Large intestine (tissue), 3 donors: ENCODE measurements around the gene OBSCN. TPM values are rescaled to one million over a fixed set of nuclear protein-coding genes. Genes with fewer than 3 reads are reported as not detected.

Source experiments
- DNase-seq, 2 donors: peaks; one replicate each; pipeline versions ENCODE4 v3.0.0 to v3.0.0-alpha.2; 2013
- H3K27ac ChIP-seq: one replicate; pipeline ENCODE4 v1.5.1; 2013; ENCODE audit warnings: low read length
- H3K27me3 ChIP-seq: 2 replicates; pipeline ENCODE4 v1.6.1; 2013; ENCODE audit warnings: low read length; ENCODE audit not compliant: control insufficient read depth, insufficient read depth
- H3K36me3 ChIP-seq: 2 replicates; pipeline ENCODE4 v1.6.1; 2013; ENCODE audit warnings: low read length; ENCODE audit not compliant: control insufficient read depth, insufficient read depth
- H3K4me1 ChIP-seq: one replicate; pipeline ENCODE4 v1.6.1; 2013; ENCODE audit warnings: low read length; ENCODE audit not compliant: control insufficient read depth, insufficient read depth
- H3K4me3 ChIP-seq: one replicate; pipeline ENCODE4 v1.5.1; 2013; ENCODE audit warnings: low read length
- H3K9me3 ChIP-seq: one replicate; pipeline ENCODE4 v1.6.1; 2013; ENCODE audit warnings: mild to moderate bottlenecking, low read depth, low read length, moderate library complexity; ENCODE audit not compliant: control insufficient read depth
- WGBS: methylation state at CpG from one replicate; pipeline ENCODE4 v1.1.5; 2013; ENCODE audit warnings: low lambda C conversion rate; ENCODE audit not compliant: insufficient coverage; 5-methylcytosine and 5-hydroxymethylcytosine counted together
- polyA plus RNA-seq: library from polyadenylated mRNA; unstranded; fragments of 120-200 nt; gene quantifications from one replicate; pipeline ENCODE4 v1.2.1, GENCODE V29; 2013

The OBSCN gene
- polyA plus RNA-seq, 1 donor = 58.9 TPM

DNA sequence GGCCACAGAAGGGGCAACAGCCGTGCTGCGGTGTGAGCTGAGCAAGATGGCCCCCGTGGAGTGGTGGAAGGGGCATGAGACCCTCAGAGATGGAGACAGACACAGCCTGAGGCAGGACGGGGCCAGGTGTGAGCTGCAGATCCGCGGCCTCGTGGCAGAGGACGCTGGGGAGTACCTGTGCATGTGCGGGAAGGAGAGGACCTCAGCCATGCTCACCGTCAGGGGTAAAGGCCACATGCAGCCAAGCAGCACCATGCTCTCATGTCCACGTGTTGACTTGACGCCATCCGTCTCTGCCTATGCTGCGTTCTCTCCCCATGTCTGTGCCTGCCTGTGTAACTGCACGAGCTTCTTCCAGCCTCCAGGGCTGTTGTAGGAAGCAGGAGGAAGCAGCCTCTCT is 85.5 kb downstream of the OBSCN start:
- H3K27me3 ChIP-seq = no peaks in the 10 kb centered on the region
- no CpG with 5 or more reads among the region's 15 CpGs for WGBS
- DNase-seq = no peak
- no peak overlapping the region for H3K4me3 ChIP-seq
- H3K9me3 ChIP-seq = peaks cover 3% of the 10 kb centered on the region
- H3K4me1 ChIP-seq = no peaks in the 10 kb centered on the region
- H3K36me3 ChIP-seq = peaks cover 9% of the 10 kb centered on the region
- H3K27ac ChIP-seq = no peak overlapping the region

DNA sequence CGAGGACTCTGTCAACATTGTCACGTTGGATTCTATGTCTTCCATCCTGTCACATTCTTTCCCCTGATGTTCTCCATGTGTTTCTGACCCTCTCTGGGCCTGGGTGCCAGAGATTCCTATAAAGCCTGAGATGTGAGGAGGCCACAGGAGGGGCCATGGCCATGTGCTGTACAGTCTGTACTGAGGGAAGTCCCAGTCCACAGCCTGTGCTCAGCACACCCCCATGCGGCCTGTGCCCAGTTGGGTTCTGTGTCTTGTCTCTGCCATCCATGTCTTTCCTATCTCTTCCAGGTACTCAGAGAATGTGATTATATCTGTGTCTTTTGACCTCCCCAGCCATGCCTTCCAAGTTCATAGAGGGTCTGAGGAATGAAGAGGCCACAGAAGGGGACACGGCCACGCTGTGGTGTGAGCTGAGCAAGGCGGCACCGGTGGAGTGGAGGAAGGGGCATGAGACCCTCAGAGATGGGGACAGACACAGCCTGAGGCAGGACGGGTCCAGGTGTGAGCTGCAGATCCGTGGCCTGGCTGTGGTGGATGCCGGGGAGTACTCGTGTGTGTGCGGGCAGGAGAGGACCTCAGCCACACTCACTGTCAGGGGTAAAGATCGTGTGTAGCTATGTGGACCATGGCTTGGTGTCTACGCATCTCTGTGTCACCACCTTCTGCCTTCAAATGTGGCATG is 86.1 kb downstream of the OBSCN start:
- Histone ChIP-seq H3K27ac (no peak overlapping the region), H3K4me1 (no peaks in the 10 kb centered on the region), H3K9me3 (peaks cover 3% of the 10 kb centered on the region), H3K27me3 (no peaks in the 10 kb centered on the region), H3K36me3 (peaks cover 10% of the 10 kb centered on the region), H3K4me3 (no peak overlapping the region)
- no CpG with 5 or more reads among the region's 14 CpGs for WGBS
- no peak for DNase-seq

DNA sequence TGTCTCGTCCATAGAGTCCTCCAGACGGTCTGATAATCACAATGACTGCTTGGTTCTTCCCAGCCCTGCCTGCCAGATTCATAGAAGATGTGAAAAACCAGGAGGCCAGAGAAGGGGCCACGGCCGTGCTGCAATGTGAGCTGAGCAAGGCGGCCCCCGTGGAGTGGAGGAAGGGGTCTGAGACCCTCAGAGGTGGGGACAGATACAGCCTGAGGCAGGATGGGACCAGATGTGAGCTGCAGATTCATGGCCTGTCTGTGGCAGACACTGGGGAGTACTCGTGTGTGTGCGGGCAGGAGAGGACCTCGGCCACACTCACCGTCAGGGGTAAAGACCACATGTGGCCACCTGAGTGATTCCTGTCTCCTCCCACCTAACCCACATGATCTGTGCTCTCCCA is 86.9 kb downstream of the OBSCN start:
- H3K27me3 ChIP-seq = no peaks in the 10 kb centered on the region
- no peaks in the 10 kb centered on the region for H3K4me1 ChIP-seq
- peaks cover 3% of the 10 kb centered on the region for H3K9me3 ChIP-seq
- no CpG with 5 or more reads among the region's 10 CpGs for WGBS
- peaks cover 10% of the 10 kb centered on the region for H3K36me3 ChIP-seq
- DNase-seq = no peak
- H3K4me3 ChIP-seq = no peak overlapping the region
- no peak overlapping the region for H3K27ac ChIP-seq

DNA sequence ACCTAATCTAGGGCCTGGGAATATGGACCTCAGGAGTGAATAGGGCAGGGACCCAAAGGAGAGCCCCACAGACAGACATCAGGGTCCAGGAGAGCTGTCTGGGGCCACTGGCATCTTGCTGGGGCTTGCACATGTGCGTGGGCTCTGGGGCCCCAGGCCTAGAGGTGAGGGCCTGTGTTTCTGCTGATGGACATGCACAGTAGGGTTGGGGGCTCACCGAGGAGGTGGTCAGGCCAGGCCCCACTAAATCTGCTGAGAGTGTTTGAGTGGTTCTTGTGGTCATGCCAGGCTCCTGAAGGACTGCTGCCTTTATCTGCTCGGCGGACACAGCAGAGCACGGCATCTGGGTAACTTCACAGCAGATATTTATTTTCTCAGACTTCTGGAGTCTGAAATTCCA is 87.4 kb downstream of the OBSCN start:
- no peak overlapping the region for H3K4me3 ChIP-seq
- no peaks in the 10 kb centered on the region for H3K4me1 ChIP-seq
- no peaks in the 10 kb centered on the region for H3K27me3 ChIP-seq
- peaks cover 11% of the 10 kb centered on the region for H3K36me3 ChIP-seq
- WGBS = no CpG with 5 or more reads among the region's 5 CpGs
- no peak overlapping the region for H3K27ac ChIP-seq
- H3K9me3 ChIP-seq = peaks cover 3% of the 10 kb centered on the region
- no peak for DNase-seq

DNA sequence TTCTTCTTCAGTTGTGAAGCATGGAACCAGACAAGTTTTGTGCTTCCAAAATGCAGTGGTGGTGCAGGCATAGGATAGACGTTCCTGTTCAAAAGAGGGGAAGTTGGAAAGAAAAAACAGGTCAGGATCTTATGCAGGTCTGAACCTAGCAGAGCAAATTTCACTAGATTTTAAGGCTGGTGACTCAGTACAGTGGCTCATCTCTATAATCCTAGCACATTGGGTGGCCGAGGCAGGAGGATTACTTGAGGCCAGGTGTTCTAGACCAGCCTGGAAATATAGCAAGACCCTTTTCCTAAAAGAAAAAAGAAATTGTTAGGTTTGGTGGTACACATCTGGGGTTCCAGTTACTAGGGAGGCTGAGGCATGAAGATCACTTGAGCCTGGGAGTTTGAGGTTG is 88.1 kb downstream of the OBSCN start:
- Histone ChIP-seq H3K4me3 (no peak overlapping the region), H3K9me3 (peaks cover 3% of the 10 kb centered on the region), H3K27me3 (no peaks in the 10 kb centered on the region), H3K36me3 (peaks cover 12% of the 10 kb centered on the region), H3K4me1 (no peaks in the 10 kb centered on the region), H3K27ac (no peak overlapping the region)
- no CpG with 5 or more reads among the region's 2 CpGs for WGBS
- no peak for DNase-seq

DNA sequence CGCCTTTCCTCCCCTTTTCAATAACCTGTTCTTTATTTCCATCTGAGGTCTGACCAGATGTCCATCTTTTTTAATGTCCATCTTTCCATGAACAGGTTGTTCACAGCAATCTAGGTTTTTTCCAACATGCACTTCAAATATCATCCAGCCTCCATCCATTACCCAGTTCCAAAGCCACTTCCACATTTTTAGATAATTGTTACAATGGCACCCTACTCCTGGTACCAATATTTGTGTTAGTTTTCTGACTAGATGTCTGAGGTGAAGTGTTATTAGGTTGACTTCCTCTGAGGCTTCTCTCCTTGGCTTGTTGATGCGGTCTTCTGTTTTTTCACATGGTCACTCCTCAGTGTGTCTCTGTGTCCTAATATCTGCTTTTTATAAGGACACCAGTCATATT is 89.4 kb downstream of the OBSCN start:
- peaks cover 3% of the 10 kb centered on the region for H3K9me3 ChIP-seq
- H3K27ac ChIP-seq = no peak overlapping the region
- peaks cover 12% of the 10 kb centered on the region for H3K36me3 ChIP-seq
- DNase-seq = no peak
- H3K4me3 ChIP-seq = no peak overlapping the region
- H3K27me3 ChIP-seq = no peaks in the 10 kb centered on the region
- 100% methylated on average over 1 of the region's 2 CpGs for WGBS
- H3K4me1 ChIP-seq = no peaks in the 10 kb centered on the region

DNA sequence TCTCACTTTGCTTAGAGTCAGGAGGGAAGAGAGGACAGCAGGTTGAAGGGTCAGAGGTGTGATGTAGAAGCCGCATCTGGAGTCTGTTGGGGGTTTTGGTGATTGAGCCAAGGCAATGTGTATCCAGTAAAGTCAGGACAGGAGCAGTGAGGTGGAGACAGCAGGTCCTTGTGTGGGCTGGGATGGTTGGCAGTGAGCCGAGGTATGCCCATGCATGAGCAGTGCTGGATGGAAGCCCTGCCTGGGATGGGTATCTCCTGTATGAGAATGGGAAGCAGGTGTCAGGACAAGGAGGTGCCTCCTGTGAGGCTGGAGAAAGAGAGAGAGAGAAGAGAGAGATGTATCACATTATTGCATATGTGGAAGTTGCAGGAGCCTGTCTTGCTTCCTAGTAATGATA is 90.0 kb downstream of the OBSCN start:
- no peaks in the 10 kb centered on the region for H3K4me1 ChIP-seq
- H3K27ac ChIP-seq = no peak overlapping the region
- DNase-seq = no peak
- no CpG with 5 or more reads among the region's 2 CpGs for WGBS
- H3K4me3 ChIP-seq = no peak overlapping the region
- H3K27me3 ChIP-seq = no peaks in the 10 kb centered on the region
- H3K9me3 ChIP-seq = peaks cover 3% of the 10 kb centered on the region
- H3K36me3 ChIP-seq = peaks cover 12% of the 10 kb centered on the region

DNA sequence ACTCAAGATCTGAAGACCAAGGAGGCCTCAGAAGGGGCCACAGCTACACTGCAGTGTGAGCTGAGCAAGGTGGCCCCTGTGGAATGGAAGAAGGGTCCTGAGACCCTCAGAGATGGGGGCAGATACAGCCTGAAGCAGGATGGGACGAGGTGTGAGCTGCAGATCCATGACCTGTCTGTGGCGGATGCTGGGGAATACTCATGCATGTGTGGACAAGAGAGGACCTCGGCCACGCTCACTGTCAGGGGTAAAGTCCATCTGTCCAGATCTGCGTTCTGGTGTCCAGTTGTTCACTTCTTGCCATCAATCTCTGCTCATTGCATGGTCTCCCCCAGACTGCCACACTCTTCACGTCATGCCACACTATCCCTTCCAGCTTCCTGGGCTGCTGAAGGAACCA is 90.6 kb downstream of the OBSCN start:
- Histone ChIP-seq H3K27ac (no peak overlapping the region), H3K27me3 (no peaks in the 10 kb centered on the region), H3K9me3 (peaks cover 3% of the 10 kb centered on the region), H3K36me3 (peaks cover 11% of the 10 kb centered on the region), H3K4me1 (no peaks in the 10 kb centered on the region), H3K4me3 (no peak overlapping the region)
- no CpG with 5 or more reads among the region's 6 CpGs for WGBS
- DNase-seq = no peak

DNA sequence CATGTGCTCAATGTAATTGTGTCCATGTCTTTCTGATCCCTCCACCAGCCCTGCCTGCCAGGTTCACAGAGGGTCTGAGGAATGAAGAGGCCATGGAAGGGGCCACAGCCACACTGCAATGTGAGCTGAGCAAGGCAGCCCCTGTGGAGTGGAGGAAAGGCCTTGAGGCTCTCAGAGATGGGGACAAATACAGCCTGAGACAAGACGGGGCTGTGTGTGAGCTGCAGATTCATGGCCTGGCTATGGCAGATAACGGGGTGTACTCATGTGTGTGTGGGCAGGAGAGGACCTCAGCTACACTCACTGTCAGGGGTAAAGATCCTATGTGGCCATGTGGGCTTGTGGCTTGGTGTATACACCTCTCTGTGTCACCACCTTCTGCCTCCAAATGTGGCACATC is 91.4 kb downstream of the OBSCN start:
- no peak for DNase-seq
- Histone ChIP-seq H3K4me3 (no peak overlapping the region), H3K27me3 (no peaks in the 10 kb centered on the region), H3K27ac (no peak overlapping the region), H3K4me1 (no peaks in the 10 kb centered on the region), H3K9me3 (peaks cover 3% of the 10 kb centered on the region), H3K36me3 (peaks cover 8% of the 10 kb centered on the region)
- no CpG with 5 or more reads among the region's 2 CpGs for WGBS

DNA sequence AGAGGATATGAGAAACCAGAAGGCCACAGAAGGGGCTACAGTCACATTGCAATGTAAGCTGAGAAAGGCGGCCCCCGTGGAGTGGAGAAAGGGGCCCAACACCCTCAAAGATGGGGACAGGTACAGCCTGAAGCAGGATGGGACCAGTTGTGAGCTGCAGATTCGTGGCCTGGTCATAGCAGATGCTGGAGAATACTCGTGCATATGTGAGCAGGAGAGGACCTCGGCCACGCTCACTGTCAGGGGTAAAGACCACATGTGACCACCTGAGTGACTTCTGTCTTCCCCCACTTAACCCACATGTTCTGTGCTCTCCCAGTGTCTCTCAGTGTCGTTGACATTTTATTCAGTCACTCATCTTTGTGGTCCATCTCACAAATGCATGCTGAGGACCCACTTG is 92.1 kb downstream of the OBSCN start:
- no CpG with 5 or more reads among the region's 7 CpGs for WGBS
- peaks cover 3% of the 10 kb centered on the region for H3K9me3 ChIP-seq
- no peak overlapping the region for H3K27ac ChIP-seq
- no peaks in the 10 kb centered on the region for H3K4me1 ChIP-seq
- H3K36me3 ChIP-seq = peaks cover 8% of the 10 kb centered on the region
- H3K4me3 ChIP-seq = no peak overlapping the region
- no peaks in the 10 kb centered on the region for H3K27me3 ChIP-seq
- DNase-seq = no peak

DNA sequence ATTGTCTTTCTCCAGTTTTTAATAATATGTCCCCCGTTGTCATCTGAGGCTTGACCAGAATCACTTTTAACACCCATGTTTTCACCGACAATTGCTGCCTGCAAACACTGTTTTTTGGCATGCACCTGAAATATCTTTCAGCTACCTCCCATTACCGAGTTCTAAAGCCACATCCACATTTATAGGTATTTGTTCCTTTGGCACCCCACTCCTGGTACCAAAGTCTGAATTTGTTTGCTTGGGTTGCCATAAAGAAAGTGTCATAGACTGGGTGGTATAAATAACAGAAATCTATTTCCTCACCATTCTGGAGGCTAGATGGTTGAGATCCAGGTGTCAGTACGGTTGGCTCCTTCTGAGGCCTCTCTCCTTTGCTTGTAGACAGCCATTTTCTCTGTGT is 94.2 kb downstream of the OBSCN start:
- Histone ChIP-seq H3K27ac (no peak overlapping the region), H3K4me3 (no peak overlapping the region), H3K9me3 (peaks cover 3% of the 10 kb centered on the region), H3K36me3 (peaks cover 8% of the 10 kb centered on the region), H3K27me3 (no peaks in the 10 kb centered on the region), H3K4me1 (no peaks in the 10 kb centered on the region)
- WGBS = 100% methylated on average over 2 of the region's 4 CpGs
- DNase-seq = no peak
